Hypothalamus (tissue), 51 donors: Measurements from ENCODE around the gene IFIH1.

Experiments
- DNase-seq, 51 donors: peaks; one replicate each; lab custom pipeline; 2025; lab: John Stamatoyannopoulos, UW

IFIH1 gene

GRCh38 chr2:162226836-162227235 lies 91.6 kb downstream of the IFIH1 start:
- DNase-seq: no peak

- DNase-seq: peak in 46 of 51 donors; percentile 1 to 73 (median 34)
Measured at GRCh38 chr2:162221064-162221463, 97.4 kb downstream of the IFIH1 start.

GRCh38 chr2:162220368-162220767 lies 98.1 kb downstream of the IFIH1 start:
- DNase-seq: no peak

- no peak for DNase-seq
Measured at GRCh38 chr2:162219426-162219825, 99.1 kb downstream of the IFIH1 start.

- no peak for DNase-seq
Measured at GRCh38 chr2:162217598-162217997, 100.9 kb downstream of the IFIH1 start.
